Tibial artery (tissue), 4 donors: ENCODE results near the gene HSPA1L.

Experiments
- DNase-seq, 2 donors: peaks; one replicate each; pipeline ENCODE4 v3.0.0-alpha.2; 2019
- H3K27ac ChIP-seq, 2 donors: fragments of 200-600 bp; sonication (generic) in 1 of 2; 1 replicate in 1 of 2; 2 replicates in 1 of 2; pipeline ENCODE4 v1.5.1; 2018 to 2019; ENCODE audit warnings: mild to moderate bottlenecking in 1 of 2
- H3K27me3 ChIP-seq, 2 donors: fragments of 200-600 bp; sonication (generic) in 1 of 2; one replicate each; pipeline versions ENCODE4 v1.5.1 to v1.6.0; 2016 to 2019
- H3K36me3 ChIP-seq, 3 donors: fragments of 200-600 bp; sonication (generic) in 2 of 3; one replicate each; pipeline ENCODE4 v1.5.1; 2016 to 2019; ENCODE audit warnings: mild to moderate bottlenecking in 2 of 3
- H3K4me1 ChIP-seq, 4 donors: fragments of 200-600 bp; sonication (generic) in 2 of 4; 1 replicate in 3 of 4; 2 replicates in 1 of 4; pipeline ENCODE4 v1.5.1; 2016 to 2019
- H3K4me3 ChIP-seq, 2 donors: fragments of 200-600 bp; sonication (generic) in 1 of 2; 1 replicate in 1 of 2; 2 replicates in 1 of 2; pipeline ENCODE4 v1.5.1; 2018 to 2019; ENCODE audit warnings: mild to moderate bottlenecking in 2 of 2
- H3K9me3 ChIP-seq, 3 donors: fragments of 200-600 bp; sonication (generic) in 1 of 3; one replicate each; pipeline ENCODE4 v1.5.1; 2016 to 2019
- CTCF ChIP-seq, 2 experiments: fragments of 200-600 bp in 1 of 2; fragments of 450-650 bp in 1 of 2; IDR thresholded peaks; one replicate each; pipeline ENCODE4 v1.5.1; 2017 to 2019; ENCODE audit warnings: antibody characterized with exemption in 2 of 2, mild to moderate bottlenecking in 1 of 2, moderate library complexity in 1 of 2
- intact Hi-C: fragments of 100-400 bp; cut with DNase I; formaldehyde crosslinking; loops from one replicate; pipeline ENCODE4 v1.15.0; 2023; ENCODE audit warnings: low total_unique reads

The HSPA1L gene

GRCh38 chr6:31784098-31784925 lies 30.8 kb downstream of the HSPA1L start:
- peaks cover 56 to 77% (median 66%) of the 10 kb centered on the region in 3 donors for H3K36me3 ChIP-seq
- no peaks in the 10 kb centered on the region for H3K9me3 ChIP-seq
- H3K27me3 ChIP-seq = no peaks in the 10 kb centered on the region
- no peak overlapping the region for H3K27ac ChIP-seq
- intact Hi-C loops = no loop called here
- no peaks in the 10 kb centered on the region for H3K4me1 ChIP-seq
- no peak for DNase-seq
- no peak overlapping the region for H3K4me3 ChIP-seq
- no peak for TF ChIP-seq CTCF (IDR thresholded peaks at IDR 0.05)

- peaks cover 0 to 3% (median 1%) of the 10 kb centered on the region in 4 donors for H3K4me1 ChIP-seq
- peaks cover 54 to 82% (median 79%) of the 10 kb centered on the region in 3 donors for H3K36me3 ChIP-seq
- no peaks in the 10 kb centered on the region for H3K27me3 ChIP-seq
- TF ChIP-seq CTCF (IDR thresholded peaks at IDR 0.05) = no peak
- H3K4me3 ChIP-seq = no peak overlapping the region
- no peak for DNase-seq
- intact Hi-C loops = no loop called here
- no peaks in the 10 kb centered on the region for H3K9me3 ChIP-seq
- no peak overlapping the region for H3K27ac ChIP-seq
Measured at GRCh38 chr6:31782126-31782855, 32.8 kb downstream of the HSPA1L start.

- intact Hi-C loops = no loop called here
- no peaks in the 10 kb centered on the region for H3K9me3 ChIP-seq
- H3K27ac ChIP-seq = no peak overlapping the region
- no peak for TF ChIP-seq CTCF (IDR thresholded peaks at IDR 0.05)
- DNase-seq = no peak
- H3K27me3 ChIP-seq = no peaks in the 10 kb centered on the region
- peaks cover 52 to 80% (median 79%) of the 10 kb centered on the region in 3 donors for H3K36me3 ChIP-seq
- no peak overlapping the region for H3K4me3 ChIP-seq
- peaks cover 0 to 11% (median 8%) of the 10 kb centered on the region in 4 donors for H3K4me1 ChIP-seq
Measured at GRCh38 chr6:31781244-31782125, 33.6 kb downstream of the HSPA1L start.

GRCh38 chr6:31780507-31781243 lies 34.4 kb downstream of the HSPA1L start:
- no peak for TF ChIP-seq CTCF (IDR thresholded peaks at IDR 0.05)
- no peaks in the 10 kb centered on the region for H3K9me3 ChIP-seq
- no peak overlapping the region for H3K4me3 ChIP-seq
- H3K36me3 ChIP-seq = peaks cover 52 to 78% (median 77%) of the 10 kb centered on the region in 3 donors
- intact Hi-C loops = no loop called here
- no peak overlapping the region for H3K27ac ChIP-seq
- H3K4me1 ChIP-seq = peaks cover 0 to 12% (median 8%) of the 10 kb centered on the region in 4 donors
- no peak for DNase-seq
- H3K27me3 ChIP-seq = no peaks in the 10 kb centered on the region

- no peaks in the 10 kb centered on the region for H3K27me3 ChIP-seq
- DNase-seq = no peak
- no peaks in the 10 kb centered on the region for H3K9me3 ChIP-seq
- no peak overlapping the region for H3K4me3 ChIP-seq
- intact Hi-C loops = no loop called here
- H3K27ac ChIP-seq = no peak overlapping the region
- peaks cover 0 to 12% (median 8%) of the 10 kb centered on the region in 4 donors for H3K4me1 ChIP-seq
- H3K36me3 ChIP-seq = peaks cover 44 to 70% (median 69%) of the 10 kb centered on the region in 3 donors
- TF ChIP-seq CTCF (IDR thresholded peaks at IDR 0.05) = no peak
Measured at GRCh38 chr6:31779908-31780307, 35.2 kb downstream of the HSPA1L start.
